Neural progenitor cell (in vitro differentiated cells): ENCODE results near the gene FLCN. TPM values are rescaled to one million over a fixed set of nuclear protein-coding genes. Genes with fewer than 3 reads are reported as not detected.

Source experiments
- DNase-seq: peaks from one replicate; pipeline ENCODE4 v3.0.0-alpha.2; 2016; ENCODE audit warnings: low spot score
- H2AFZ ChIP-seq: fragments of 200-600 bp; sonication (generic); replicated peaks from 2 replicates; pipeline ENCODE4 v1.6.1; 2016; ENCODE audit warnings: antibody characterized with exemption
- H3F3A ChIP-seq: fragments of 200-600 bp; sonication (generic); 2 replicates; pipeline ENCODE4 v1.6.1; 2016; ENCODE audit warnings: antibody characterized with exemption, low read depth
- H3K27ac ChIP-seq: fragments of 200-600 bp; sonication (generic); 2 replicates; pipeline ENCODE4 v1.5.1; 2016; ENCODE audit warnings: mild to moderate bottlenecking
- H3K27me3 ChIP-seq: fragments of 200-600 bp; sonication (generic); 2 replicates; pipeline ENCODE4 v1.6.1; 2016; ENCODE audit warnings: mild to moderate bottlenecking, moderate library complexity
- H3K36me3 ChIP-seq: fragments of 200-600 bp; sonication (generic); 2 replicates; pipeline ENCODE4 v1.5.1; 2016
- H3K4me1 ChIP-seq: fragments of 200-600 bp; sonication (generic); 2 replicates; pipeline ENCODE4 v1.6.1; 2016; ENCODE audit warnings: mixed run types
- H3K4me2 ChIP-seq: fragments of 200-600 bp; sonication (generic); 2 replicates; pipeline ENCODE4 v1.6.1; 2016
- H3K4me3 ChIP-seq: fragments of 200-600 bp; sonication (generic); 2 replicates; pipeline ENCODE4 v1.5.1; 2016
- H3K79me2 ChIP-seq: fragments of 200-600 bp; sonication (generic); 2 replicates; pipeline ENCODE4 v1.6.1; 2016; ENCODE audit warnings: low read depth
- H3K9ac ChIP-seq: fragments of 200-600 bp; sonication (generic); 2 replicates; pipeline ENCODE4 v1.6.1; 2016
- H3K9me3 ChIP-seq: fragments of 200-600 bp; sonication (generic); 2 replicates; pipeline ENCODE4 v1.5.1; 2016; ENCODE audit warnings: low read depth
- H4K20me1 ChIP-seq: fragments of 200-600 bp; sonication (generic); 2 replicates; pipeline ENCODE4 v1.6.1; 2016; ENCODE audit warnings: low read depth
- H3K27ac Mint-ChIP-seq: 3 replicates; pipeline ENCODE4 v1.8.0; 2021; ENCODE audit warnings: mixed read lengths
- H3K27me3 Mint-ChIP-seq: 2 replicates; pipeline ENCODE4 v1.8.0; 2022; ENCODE audit warnings: low read depth, mild to moderate bottlenecking, inconsistent platforms, moderate library complexity, mixed read lengths; ENCODE audit not compliant: insufficient read depth
- H3K36me3 Mint-ChIP-seq: 3 replicates; pipeline ENCODE4 v1.8.0; 2021; ENCODE audit warnings: mixed read lengths
- H3K4me1 Mint-ChIP-seq: 3 replicates; pipeline ENCODE4 v1.8.0; 2021; ENCODE audit warnings: mixed read lengths
- H3K4me3 Mint-ChIP-seq: 3 replicates; pipeline ENCODE4 v1.8.0; 2021; ENCODE audit warnings: mild to moderate bottlenecking, moderate library complexity, mixed read lengths
- H3K9me3 Mint-ChIP-seq: 3 replicates; pipeline ENCODE4 v1.8.0; 2020; ENCODE audit warnings: mixed read lengths
- EZH2 ChIP-seq: fragments of 200-600 bp; sonication (generic); IDR thresholded peaks from 2 replicates; pipeline ENCODE4 v1.6.1; 2017; ENCODE audit warnings: antibody characterized with exemption, mild to moderate bottlenecking, moderate library complexity
- EZH2phosphoT487 ChIP-seq: fragments of 200-600 bp; sonication (generic); IDR thresholded peaks from 2 replicates; pipeline ENCODE4 v1.6.1; 2017; ENCODE audit warnings: antibody characterized with exemption
- total RNA-seq: library from RNA; depleted of rRNA; stranded (reverse); fragments of >200 nt; gene quantifications from 2 replicates; pipeline ENCODE4 v1.2.3, GENCODE V29; 2015; ENCODE audit warnings: low replicate concordance
- TF ChIP-seq, protein P1 (sequence below): fragments of 200-600 bp; sonication (generic); IDR thresholded peaks from 2 replicates; pipeline ENCODE4 v1.5.1; 2017; ENCODE audit warnings: antibody characterized with exemption, mild to moderate bottlenecking

FLCN gene
- total RNA-seq, 1 donor from 2014 or later = 16.3 TPM

DNA sequence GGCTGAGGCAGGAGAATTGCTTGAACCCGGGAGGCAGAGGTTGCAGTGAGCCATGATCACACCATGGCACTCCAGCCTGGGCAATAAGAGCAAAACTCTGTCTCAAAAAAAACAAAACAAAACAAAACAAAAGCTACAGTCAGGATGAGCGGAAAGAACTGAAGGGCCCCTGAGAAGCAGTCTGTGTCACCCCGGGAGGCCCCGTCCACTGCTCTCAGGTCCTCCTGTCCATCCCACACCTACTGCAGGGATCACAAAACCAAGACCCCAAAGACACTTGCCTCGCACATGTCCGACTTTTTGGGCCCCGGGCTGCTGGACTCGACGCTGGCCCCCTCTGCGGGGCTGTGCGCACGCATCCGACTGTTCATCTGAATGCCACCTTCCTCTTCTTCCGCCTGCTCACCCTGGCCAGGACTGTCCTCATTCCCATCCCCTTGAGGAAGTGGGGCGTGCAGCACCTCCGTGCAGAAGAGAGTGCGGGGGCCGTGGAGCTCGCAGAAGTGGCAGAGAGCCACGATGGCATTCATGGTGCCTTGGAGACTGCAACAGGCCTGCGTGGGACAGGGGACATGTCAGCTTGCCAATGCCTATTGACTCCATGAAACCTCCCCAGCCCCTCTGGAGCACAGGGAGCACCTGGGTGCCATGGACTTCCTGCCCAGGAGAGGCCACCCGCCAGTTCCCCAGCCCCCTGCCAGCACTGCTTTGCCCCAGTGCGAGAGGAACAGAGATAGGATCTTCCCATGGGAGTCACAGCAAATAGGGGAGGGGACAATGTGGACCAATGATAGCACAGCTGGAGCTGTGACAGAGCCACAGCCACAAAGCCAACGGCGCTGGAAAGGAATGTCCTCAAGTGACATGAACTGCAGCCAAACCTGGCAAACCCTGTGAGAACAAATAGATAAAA is 9.1 kb downstream of the FLCN start:
- Histone ChIP-seq H3K9ac (no peak overlapping the region), H4K20me1 (peaks cover 10% of the 10 kb centered on the region), H3K4me1 (peaks cover 10% of the 10 kb centered on the region), H3K36me3 (no peaks in the 10 kb centered on the region), H3K27ac (no peak overlapping the region), H3K27me3 (no peaks in the 10 kb centered on the region), H3K9me3 (no peaks in the 10 kb centered on the region), H3K79me2 (peaks cover 4% of the 10 kb centered on the region), H3F3A (no peaks in the 10 kb centered on the region), H3K4me2 (no peak overlapping the region), H2AFZ (no peak overlapping the region), H3K4me3 (no peak overlapping the region)
- Mint-ChIP-seq H3K27me3 (peaks cover 2% of the 10 kb centered on the region), H3K4me3 (no peak overlapping the region), H3K27ac (no peak overlapping the region), H3K4me1 (peaks cover 4% of the 10 kb centered on the region), H3K36me3 (peaks cover 24% of the 10 kb centered on the region), H3K9me3 (no peaks in the 10 kb centered on the region)
- TF ChIP-seq EZH2phosphoT487 (no peak), EZH2 (no peak)
- TF ChIP-seq, protein P1, sequence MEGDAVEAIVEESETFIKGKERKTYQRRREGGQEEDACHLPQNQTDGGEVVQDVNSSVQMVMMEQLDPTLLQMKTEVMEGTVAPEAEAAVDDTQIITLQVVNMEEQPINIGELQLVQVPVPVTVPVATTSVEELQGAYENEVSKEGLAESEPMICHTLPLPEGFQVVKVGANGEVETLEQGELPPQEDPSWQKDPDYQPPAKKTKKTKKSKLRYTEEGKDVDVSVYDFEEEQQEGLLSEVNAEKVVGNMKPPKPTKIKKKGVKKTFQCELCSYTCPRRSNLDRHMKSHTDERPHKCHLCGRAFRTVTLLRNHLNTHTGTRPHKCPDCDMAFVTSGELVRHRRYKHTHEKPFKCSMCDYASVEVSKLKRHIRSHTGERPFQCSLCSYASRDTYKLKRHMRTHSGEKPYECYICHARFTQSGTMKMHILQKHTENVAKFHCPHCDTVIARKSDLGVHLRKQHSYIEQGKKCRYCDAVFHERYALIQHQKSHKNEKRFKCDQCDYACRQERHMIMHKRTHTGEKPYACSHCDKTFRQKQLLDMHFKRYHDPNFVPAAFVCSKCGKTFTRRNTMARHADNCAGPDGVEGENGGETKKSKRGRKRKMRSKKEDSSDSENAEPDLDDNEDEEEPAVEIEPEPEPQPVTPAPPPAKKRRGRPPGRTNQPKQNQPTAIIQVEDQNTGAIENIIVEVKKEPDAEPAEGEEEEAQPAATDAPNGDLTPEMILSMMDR = no peak
- no peak for DNase-seq

DNA sequence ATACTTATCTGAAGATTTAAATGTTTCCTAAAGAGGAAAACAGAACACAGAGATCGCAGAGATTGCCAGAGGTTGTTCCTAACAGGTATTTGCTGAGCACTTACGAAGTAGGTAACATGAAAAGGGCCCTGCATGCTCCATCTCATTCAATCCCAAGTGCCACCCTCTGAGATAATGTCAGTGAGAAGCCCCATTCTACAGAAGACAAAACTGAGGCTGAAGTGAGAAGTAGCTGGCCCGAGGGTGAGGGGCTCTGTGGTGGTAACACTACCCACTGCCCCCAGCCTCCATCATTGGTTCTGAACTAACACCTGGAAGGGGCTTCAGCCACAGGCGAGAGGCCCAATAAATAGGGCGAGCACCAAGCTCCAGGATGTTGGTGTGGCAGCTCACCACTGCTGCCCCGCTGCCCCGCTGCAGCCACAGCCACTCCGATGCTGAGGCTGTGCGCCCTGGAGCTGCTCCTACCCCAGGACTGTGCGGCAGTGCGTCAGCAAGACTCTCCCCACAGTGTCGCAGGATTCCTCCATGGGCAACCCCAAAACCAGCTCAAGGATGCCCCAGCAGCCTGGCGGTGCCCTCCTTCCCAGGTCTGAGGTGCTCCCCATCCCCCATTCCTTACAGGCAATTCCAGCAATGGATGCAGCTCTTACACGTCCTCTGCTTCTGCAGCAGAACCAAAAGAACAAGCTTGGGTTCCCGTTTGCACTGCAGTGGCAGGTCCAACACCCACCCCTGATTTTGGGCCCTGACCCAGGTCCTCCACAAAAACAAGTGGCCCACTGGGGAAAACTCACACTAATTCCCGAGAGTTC is 10.3 kb downstream of the FLCN start:
- no peaks in the 10 kb centered on the region for H3K9me3 Mint-ChIP-seq
- no peak overlapping the region for H3K4me3 Mint-ChIP-seq
- DNase-seq = no peak
- H3K4me3 ChIP-seq = no peak overlapping the region
- no peak overlapping the region for H3K27ac Mint-ChIP-seq
- H3K4me1 Mint-ChIP-seq = no peaks in the 10 kb centered on the region
- H3K79me2 ChIP-seq = no peaks in the 10 kb centered on the region
- H3K36me3 ChIP-seq = no peaks in the 10 kb centered on the region
- H3K36me3 Mint-ChIP-seq = peaks cover 21% of the 10 kb centered on the region
- H3K27me3 ChIP-seq = no peaks in the 10 kb centered on the region
- H3K9me3 ChIP-seq = no peaks in the 10 kb centered on the region
- no peak overlapping the region for H3K4me2 ChIP-seq
- no peak overlapping the region for H2AFZ ChIP-seq
- peaks cover 10% of the 10 kb centered on the region for H3K4me1 ChIP-seq
- TF ChIP-seq EZH2phosphoT487 (no peak), EZH2 (no peak)
- TF ChIP-seq, protein P1 = no peak
- H3F3A ChIP-seq = no peaks in the 10 kb centered on the region
- H3K27ac ChIP-seq = no peak overlapping the region
- no peak overlapping the region for H3K9ac ChIP-seq
- H3K27me3 Mint-ChIP-seq = peaks cover 2% of the 10 kb centered on the region
- H4K20me1 ChIP-seq = peaks cover 10% of the 10 kb centered on the region

DNA sequence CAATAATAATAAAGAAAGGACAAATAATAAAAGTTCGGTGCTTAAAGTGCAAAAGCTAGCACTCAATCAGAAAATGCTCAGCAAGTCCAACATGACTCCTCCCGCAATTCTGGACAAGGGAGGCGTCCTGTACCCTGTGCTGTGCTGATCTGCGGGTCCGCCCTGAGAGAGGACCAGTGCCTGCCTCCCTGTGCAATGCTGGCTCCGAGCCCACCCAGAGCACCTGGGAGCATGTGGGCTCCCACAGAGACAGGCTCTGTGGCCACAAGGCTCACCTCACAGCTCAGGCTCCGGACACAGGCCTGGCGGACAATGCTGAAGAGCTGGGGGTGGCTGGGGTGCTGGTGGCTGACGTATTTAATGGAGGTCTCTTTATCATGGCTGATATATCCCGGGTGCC is 11.1 kb downstream of the FLCN start:
- Histone ChIP-seq H3K27ac (no peak overlapping the region), H3K4me2 (no peak overlapping the region), H2AFZ (no peak overlapping the region), H3K27me3 (no peaks in the 10 kb centered on the region), H3K9ac (no peak overlapping the region), H4K20me1 (peaks cover 10% of the 10 kb centered on the region), H3K4me3 (no peak overlapping the region), H3K79me2 (no peaks in the 10 kb centered on the region), H3K36me3 (no peaks in the 10 kb centered on the region), H3K4me1 (peaks cover 10% of the 10 kb centered on the region), H3K9me3 (no peaks in the 10 kb centered on the region), H3F3A (no peaks in the 10 kb centered on the region)
- Mint-ChIP-seq H3K36me3 (peaks cover 22% of the 10 kb centered on the region), H3K4me1 (no peaks in the 10 kb centered on the region), H3K9me3 (no peaks in the 10 kb centered on the region), H3K27ac (no peak overlapping the region), H3K27me3 (peaks cover 2% of the 10 kb centered on the region), H3K4me3 (no peak overlapping the region)
- TF ChIP-seq, protein P1 = no peak
- TF ChIP-seq EZH2 (no peak), EZH2phosphoT487 (no peak)
- DNase-seq = no peak
